HFFc6 (cell line): ENCODE data around the gene CIITA. TPM values are rescaled to one million over a fixed set of nuclear protein-coding genes. Genes with fewer than 3 reads are reported as not detected.

Source experiments
- DNase-seq: peaks from one replicate; pipeline ENCODE4 v3.0.0-alpha.2; 2018
- H3K27ac Mint-ChIP-seq: 2 replicates; pipeline ENCODE4 v1.8.0; 2020; ENCODE audit warnings: mild to moderate bottlenecking, mixed read lengths
- H3K27me3 Mint-ChIP-seq: 2 replicates; pipeline ENCODE4 v1.8.0; 2021; ENCODE audit warnings: mild to moderate bottlenecking, moderate library complexity, mixed read lengths; ENCODE audit not compliant: insufficient read depth
- H3K36me3 Mint-ChIP-seq: 2 replicates; pipeline ENCODE4 v1.8.0; 2021; ENCODE audit warnings: low read depth, mixed read lengths
- H3K4me1 Mint-ChIP-seq: 2 replicates; pipeline ENCODE4 v1.8.0; 2020; ENCODE audit warnings: low read depth, mixed read lengths
- H3K4me3 Mint-ChIP-seq: 2 replicates; pipeline ENCODE4 v1.8.0; 2020; ENCODE audit warnings: mild to moderate bottlenecking, moderate library complexity, mixed read lengths
- H3K9me3 Mint-ChIP-seq: 2 replicates; pipeline ENCODE4 v1.8.0; 2020; ENCODE audit warnings: mild to moderate bottlenecking, mixed read lengths
- total RNA-seq, 6 experiments: library from RNA; stranded (reverse); fragmentation: NEBNext Ultra II Directional; extraction: Animal tissue kit (Norgen Biotek cat#: 25700); gene quantifications; 2 replicates in 1 of 6; 3 replicates in 5 of 6; pipeline ENCODE4 v1.2.3, GENCODE V29; 2021
- TF ChIP-seq, protein P1 (sequence below): fragments of 200-600 bp; sonication (generic); IDR thresholded peaks from 2 replicates; pipeline ENCODE4 v1.5.0; 2021; ENCODE audit warnings: antibody characterized with exemption, mild to moderate bottlenecking

CIITA gene
- total RNA-seq, 6 experiments from 2014 or later = 0.11 to 0.24 (median 0.13) TPM; not detected in 1

DNA sequence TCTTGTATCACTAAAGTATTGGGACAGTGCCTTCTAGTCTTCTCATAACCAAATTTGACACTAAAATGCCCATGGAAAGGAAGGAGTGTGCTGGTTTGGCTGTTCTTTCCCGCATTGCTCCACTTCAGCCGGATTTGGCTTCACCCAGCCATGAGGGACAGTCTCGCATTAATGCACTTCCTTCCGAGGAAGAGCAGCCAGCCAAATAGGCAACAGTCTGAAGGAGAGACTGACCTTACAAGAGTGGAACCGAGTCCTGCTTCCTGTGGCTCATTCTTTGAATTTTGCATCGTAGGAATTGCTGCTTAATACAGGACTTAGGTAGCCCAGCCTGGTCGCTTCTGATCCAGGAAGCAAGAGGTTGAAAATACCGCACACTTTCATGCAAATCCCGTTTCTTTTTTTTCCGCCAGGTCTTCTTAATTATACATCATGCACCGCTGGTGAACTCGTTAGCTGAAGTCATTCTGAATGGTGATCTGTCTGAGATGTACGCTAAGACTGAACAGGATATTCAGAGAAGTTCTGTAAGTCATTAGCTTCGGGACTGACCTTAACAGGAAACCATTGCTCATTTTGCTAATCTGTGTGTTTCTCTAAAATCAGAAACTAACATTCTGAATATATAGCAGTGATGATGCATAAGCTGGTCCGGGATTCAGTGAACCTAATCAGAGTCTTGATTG is 105.6 kb downstream of the CIITA start:
- H3K36me3 Mint-ChIP-seq = 0 out of 2 replicates have a peak, but pooled peaks cover 4% of the 10 kb centered on the region
- DNase-seq = no peak
- peaks cover 34% of the 10 kb centered on the region for H3K4me1 Mint-ChIP-seq
- no peaks in the 10 kb centered on the region for H3K9me3 Mint-ChIP-seq
- TF ChIP-seq, protein P1, sequence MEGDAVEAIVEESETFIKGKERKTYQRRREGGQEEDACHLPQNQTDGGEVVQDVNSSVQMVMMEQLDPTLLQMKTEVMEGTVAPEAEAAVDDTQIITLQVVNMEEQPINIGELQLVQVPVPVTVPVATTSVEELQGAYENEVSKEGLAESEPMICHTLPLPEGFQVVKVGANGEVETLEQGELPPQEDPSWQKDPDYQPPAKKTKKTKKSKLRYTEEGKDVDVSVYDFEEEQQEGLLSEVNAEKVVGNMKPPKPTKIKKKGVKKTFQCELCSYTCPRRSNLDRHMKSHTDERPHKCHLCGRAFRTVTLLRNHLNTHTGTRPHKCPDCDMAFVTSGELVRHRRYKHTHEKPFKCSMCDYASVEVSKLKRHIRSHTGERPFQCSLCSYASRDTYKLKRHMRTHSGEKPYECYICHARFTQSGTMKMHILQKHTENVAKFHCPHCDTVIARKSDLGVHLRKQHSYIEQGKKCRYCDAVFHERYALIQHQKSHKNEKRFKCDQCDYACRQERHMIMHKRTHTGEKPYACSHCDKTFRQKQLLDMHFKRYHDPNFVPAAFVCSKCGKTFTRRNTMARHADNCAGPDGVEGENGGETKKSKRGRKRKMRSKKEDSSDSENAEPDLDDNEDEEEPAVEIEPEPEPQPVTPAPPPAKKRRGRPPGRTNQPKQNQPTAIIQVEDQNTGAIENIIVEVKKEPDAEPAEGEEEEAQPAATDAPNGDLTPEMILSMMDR = no peak
- H3K27ac Mint-ChIP-seq = no peak overlapping the region
- no peaks in the 10 kb centered on the region; the same call in 1 of the 2 replicates for H3K27me3 Mint-ChIP-seq
- H3K4me3 Mint-ChIP-seq = no peak overlapping the region

DNA sequence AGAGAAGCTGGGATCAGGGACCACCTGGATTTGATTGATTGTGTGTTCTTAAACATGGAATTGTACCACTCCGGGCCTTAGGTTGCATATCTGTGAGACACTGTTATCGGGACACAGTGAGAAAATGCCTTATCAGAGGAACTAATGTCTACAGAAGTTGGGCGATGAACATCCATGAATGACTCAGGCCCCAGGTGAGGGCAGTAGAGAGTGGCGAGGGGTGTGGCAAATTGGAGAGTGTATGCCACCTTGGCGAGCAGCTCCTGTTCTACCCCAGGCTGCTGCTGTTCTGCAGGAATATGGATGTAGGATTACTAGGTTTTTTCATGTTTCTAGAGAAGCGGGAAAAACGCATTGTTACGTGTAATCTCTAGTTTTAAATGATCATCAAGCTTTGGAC is 106.2 kb downstream of the CIITA start:
- Mint-ChIP-seq H3K4me1 (peaks cover 34% of the 10 kb centered on the region), H3K36me3 (0 out of 2 replicates have a peak, but pooled peaks cover 4% of the 10 kb centered on the region), H3K27me3 (no peaks in the 10 kb centered on the region; the same call in 1 of the 2 replicates), H3K9me3 (no peaks in the 10 kb centered on the region), H3K27ac (no peak overlapping the region), H3K4me3 (no peak overlapping the region)
- no peak for DNase-seq
- TF ChIP-seq, protein P1 = no peak

DNA sequence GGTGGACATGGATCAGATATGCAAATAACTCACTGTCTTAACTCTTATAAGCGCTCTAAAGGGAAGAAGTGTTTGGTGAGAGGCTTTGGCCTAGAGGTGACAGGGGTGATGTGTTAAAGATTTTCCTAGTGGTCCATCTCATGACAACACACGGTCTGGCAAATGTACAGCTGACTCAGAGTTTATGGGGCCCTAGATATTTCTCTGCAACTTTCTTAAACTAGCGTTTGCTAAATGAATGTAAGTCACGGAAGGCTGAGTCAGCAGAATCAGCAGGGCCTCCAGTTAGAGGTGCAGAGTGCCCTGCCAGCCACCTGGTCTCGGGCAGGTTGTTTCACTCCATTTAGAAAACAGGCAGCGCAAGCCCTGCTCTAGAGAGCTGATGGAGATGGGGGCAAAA is 107.5 kb downstream of the CIITA start:
- Mint-ChIP-seq H3K9me3 (no peaks in the 10 kb centered on the region), H3K27me3 (no peaks in the 10 kb centered on the region; the same call in none of the 2 replicates), H3K4me3 (no peak overlapping the region), H3K4me1 (peaks cover 30% of the 10 kb centered on the region), H3K27ac (peak overlapping the region; percentile 40), H3K36me3 (0 out of 2 replicates have a peak, but pooled peaks cover 4% of the 10 kb centered on the region)
- TF ChIP-seq, protein P1 = no peak
- peak; percentile 68 for DNase-seq

Other genes with a start within 250 kb of the CIITA start
- not detected for gene TEKT5, start 182.3 kb upstream of the CIITA start, total RNA-seq
- 10 to 100 TPM; 18.0 to 29.4 (median 25.1) TPM for gene NUBP1, start 133.4 kb upstream of the CIITA start, total RNA-seq
- gene TVP23A, start 58.4 kb upstream of the CIITA start, total RNA-seq = not detected
- gene DEXI, start 65.3 kb downstream of the CIITA start, total RNA-seq = 10 to 100 TPM; 39.3 to 49.2 (median 44.3) TPM
- 10 to 100 TPM; 19.4 to 23.2 (median 21.2) TPM for gene CLEC16A, start 67.4 kb downstream of the CIITA start, total RNA-seq